HepG2 (cell line): ENCODE results near the gene ING5. TPM values are rescaled to one million over a fixed set of nuclear protein-coding genes. Genes with fewer than 3 reads are reported as not detected.

ENCODE experiments used
- ATAC-seq: fragments of 200-7000 bp; cut with Tn5 transposase; 3 replicates; pipeline ENCODE4 v1.9.1; 2020; ENCODE audit warnings: mild to moderate bottlenecking, moderate library complexity
- BruUV-seq: library from RNA; stranded (reverse); fragments of 400-500 nt; replicated peaks from 2 replicates; lab custom pipeline; 2021; lab: Mats Ljungman, UMichigan
- CTCF ChIA-PET: fragments of 300-600 bp; formaldehyde crosslinking; extraction: SDS; loops from one replicate; lab custom pipeline; 2021; ENCODE audit warnings: low total read pairs, inconsistent platforms, low intra/inter-chr PET ratio; lab: Yijun Ruan, JAX
- POLR2A ChIA-PET: fragments of 350-600 bp; sonication (Branson Sonifier 250); formaldehyde crosslinking; loops from one replicate; lab custom pipeline; 2020; ENCODE audit warnings: antibody characterized with exemption, inconsistent platforms; lab: Yijun Ruan, JAX
- DNase-seq: peaks from one replicate; pipeline ENCODE4 v3.0.0-alpha.2; 2015; ENCODE audit warnings: low spot score
- FAIRE-seq: peaks from 3 replicates; lab custom pipeline; 2011; peaks lifted over from hg19 to GRCh38; lab: Jason Lieb, UNC
- H2AFZ ChIP-seq: one replicate; pipeline ENCODE4 v1.6.1; 2011; ENCODE audit warnings: low read length, inconsistent platforms
- H3K27ac ChIP-seq: fragments of 300-600 bp; 3 replicates; pipeline ENCODE4 v1.8.0; 2011; ENCODE audit warnings: mixed run types, mild to moderate bottlenecking, mixed read lengths, low read length, inconsistent platforms; ENCODE audit not compliant: insufficient read depth; ENCODE audit errors: extremely low read length
- H3K27me3 ChIP-seq, 2 experiments: fragments of 200-600 bp in 1 of 2; 2 replicates in 1 of 2; 3 replicates in 1 of 2; pipeline versions ENCODE4 v1.6.0 to v1.8.0; 2011; ENCODE audit warnings: low read length in 2 of 2, mild to moderate bottlenecking in 2 of 2, moderate library complexity in 2 of 2, inconsistent platforms in 1 of 2; ENCODE audit not compliant: insufficient read depth in 2 of 2, control insufficient read depth in 1 of 2
- H3K36me3 ChIP-seq, 2 experiments: fragments of 200-600 bp in 1 of 2; replicated peaks in 1 of 2; 2 replicates in 1 of 2; 3 replicates in 1 of 2; pipeline versions ENCODE4 v1.5.1 to v1.8.0; 2011; ENCODE audit warnings: low read length in 2 of 2, inconsistent platforms in 1 of 2; ENCODE audit not compliant: insufficient read depth in 2 of 2, control insufficient read depth in 1 of 2
- H3K4me1 ChIP-seq: 2 replicates; pipeline ENCODE4 v1.5.1; 2012; ENCODE audit warnings: low read length, inconsistent platforms; ENCODE audit not compliant: insufficient read depth
- H3K4me2 ChIP-seq: 2 replicates; pipeline ENCODE4 v1.6.0; 2011; ENCODE audit warnings: low read depth, low read length, inconsistent platforms
- H3K4me3 ChIP-seq, 3 experiments: fragments of 200-600 bp in 1 of 3; sonication (generic), shearing (Covaris generic) in 1 of 3; replicated peaks in 1 of 3; 2 replicates each; pipeline ENCODE4 v1.5.1; 2011 to 2016; ENCODE audit warnings: low read length in 3 of 3, inconsistent platforms in 2 of 3, low read depth in 2 of 3, mild to moderate bottlenecking in 2 of 3, control low read depth in 1 of 3, mixed read lengths in 1 of 3; ENCODE audit not compliant: insufficient read depth in 1 of 3
- H3K79me2 ChIP-seq: one replicate; pipeline ENCODE4 v1.6.1; 2011; ENCODE audit warnings: low read length, inconsistent platforms; ENCODE audit not compliant: insufficient read depth
- H3K9ac ChIP-seq: 2 replicates; pipeline ENCODE4 v1.6.0; 2011; ENCODE audit warnings: mild to moderate bottlenecking, low read depth, low read length, inconsistent platforms; ENCODE audit not compliant: insufficient read depth
- H3K9me3 ChIP-seq: 2 replicates; pipeline ENCODE4 v1.5.1; 2012; ENCODE audit warnings: mild to moderate bottlenecking, low read length
- H4K20me1 ChIP-seq: 2 replicates; pipeline ENCODE4 v1.6.0; 2011; ENCODE audit warnings: inconsistent platforms, mild to moderate bottlenecking, low read length, moderate library complexity; ENCODE audit not compliant: insufficient read depth
- ARID2 ChIP-seq: sonication (generic); formaldehyde crosslinking; IDR thresholded peaks from 2 replicates; pipeline ENCODE4 v1.8.1; 2022; ENCODE audit warnings: mild to moderate bottlenecking, missing genetic modification reagents, borderline replicate concordance
- CTCF ChIP-seq: sonication (generic); formaldehyde crosslinking; IDR thresholded peaks from 2 replicates; pipeline ENCODE4 v1.5.0; 2020; ENCODE audit warnings: mild to moderate bottlenecking, missing genetic modification reagents, moderate library complexity
- HDAC2 ChIP-seq: sonication (generic); formaldehyde crosslinking; IDR thresholded peaks from 2 replicates; pipeline ENCODE4 v1.4.0; 2020; ENCODE audit warnings: missing genetic modification reagents
- HINFP ChIP-seq: sonication (generic); formaldehyde crosslinking; IDR thresholded peaks from 2 replicates; pipeline ENCODE4 v1.4.0; 2020; ENCODE audit warnings: low read depth, mild to moderate bottlenecking, missing genetic modification reagents
- NCOA5 ChIP-seq: sonication (generic); formaldehyde crosslinking; IDR thresholded peaks from 2 replicates; pipeline ENCODE4 v1.4.0; 2020; ENCODE audit warnings: missing genetic modification reagents
- ONECUT2 ChIP-seq: sonication (generic); formaldehyde crosslinking; IDR thresholded peaks from 2 replicates; pipeline ENCODE4 v1.4.0; 2020; ENCODE audit warnings: missing genetic modification reagents
- SNRNP70 ChIP-seq: fragments of 200-400 bp; formaldehyde crosslinking; IDR thresholded peaks from 2 replicates; pipeline ENCODE4 v1.6.1; 2017; ENCODE audit warnings: mild to moderate bottlenecking, low read depth, low read length, moderate library complexity
- TFDP1 ChIP-seq: IDR thresholded peaks from 2 replicates; pipeline ENCODE4 v1.6.1; 2016; ENCODE audit warnings: missing compliant biosample characterization, missing genetic modification reagents, borderline replicate concordance
- ZNF3 ChIP-seq: IDR thresholded peaks from 2 replicates; pipeline ENCODE4 v1.7.0; 2017; ENCODE audit warnings: inconsistent platforms
- ZNF343 ChIP-seq: sonication (generic); formaldehyde crosslinking; IDR thresholded peaks from 2 replicates; pipeline ENCODE4 v1.4.0; 2020; ENCODE audit warnings: mild to moderate bottlenecking, missing genetic modification reagents
- ZNF761 ChIP-seq: sonication (generic); formaldehyde crosslinking; conservative IDR thresholded peaks from 2 replicates; pipeline ENCODE4 v1.4.0; 2020; ENCODE audit warnings: mild to moderate bottlenecking, missing genetic modification reagents
- ZSCAN12 ChIP-seq: sonication (generic); formaldehyde crosslinking; IDR thresholded peaks from 2 replicates; pipeline ENCODE4 v1.9.0; 2021; ENCODE audit warnings: mild to moderate bottlenecking, missing genetic modification reagents
- ZSCAN29 ChIP-seq: sonication (generic); formaldehyde crosslinking; conservative IDR thresholded peaks from 2 replicates; pipeline ENCODE4 v1.4.0; 2020; ENCODE audit warnings: mild to moderate bottlenecking, missing genetic modification reagents
- WGBS: methylation state at CpG from one replicate; pipeline ENCODE4 v1.1.6; 2017; ENCODE audit warnings: low lambda C conversion rate; 5-methylcytosine and 5-hydroxymethylcytosine counted together
- in situ Hi-C: cut with HindIII; loops from 2 replicates; pipeline ENCODE4 v1.10.0; 2017; ENCODE audit warnings: low pct_unique_long_range_greater_than_20kb; ENCODE audit not compliant: extremely low pct_ligation_motif_present
- intact Hi-C: fragments of 100-400 bp; cut with micrococcal nuclease; formaldehyde crosslinking; loops from one replicate; pipeline ENCODE4 v1.10.0; 2022; ENCODE audit not compliant: unreplicated experiment
- polyA plus RNA-seq, 8 experiments: library from polyadenylated mRNA; depleted of rRNA in 3 of 8; stranded (reverse) in 7 of 8; unstranded in 1 of 8; fragments of >200 nt; fragmentation: Illumina TruSeq in 4 of 8; extraction: Trizol in 4 of 8; gene quantifications; 2 replicates each; pipeline versions ENCODE4 v1.2.1 to v1.2.3, GENCODE V29; 2011 to 2016; ENCODE audit warnings: low read depth in 4 of 8, missing spikeins in 1 of 8, mixed read lengths in 1 of 8; ENCODE audit not compliant: insufficient read depth in 1 of 8
- total RNA-seq, 5 experiments: library from RNA; depleted of rRNA; stranded (reverse); fragments of >200 nt; fragmentation: Illumina TruSeq; extraction: Trizol; gene quantifications; 2 replicates each; pipeline ENCODE4 v1.2.3, GENCODE V29; 2016; ENCODE audit warnings: low read depth in 1 of 5
- TF ChIP-seq, protein P1 (sequence below): sonication (generic); formaldehyde crosslinking; conservative IDR thresholded peaks from 2 replicates; pipeline ENCODE4 v1.5.0; 2020; ENCODE audit warnings: missing genetic modification reagents

Gene ING5
- total and polyA plus RNA-seq, 2 of the 13 experiments (the other 11 are each of a cell fraction or from before 2014, with no cell fraction given), result 61.9 to 71.9 TPM

DNA sequence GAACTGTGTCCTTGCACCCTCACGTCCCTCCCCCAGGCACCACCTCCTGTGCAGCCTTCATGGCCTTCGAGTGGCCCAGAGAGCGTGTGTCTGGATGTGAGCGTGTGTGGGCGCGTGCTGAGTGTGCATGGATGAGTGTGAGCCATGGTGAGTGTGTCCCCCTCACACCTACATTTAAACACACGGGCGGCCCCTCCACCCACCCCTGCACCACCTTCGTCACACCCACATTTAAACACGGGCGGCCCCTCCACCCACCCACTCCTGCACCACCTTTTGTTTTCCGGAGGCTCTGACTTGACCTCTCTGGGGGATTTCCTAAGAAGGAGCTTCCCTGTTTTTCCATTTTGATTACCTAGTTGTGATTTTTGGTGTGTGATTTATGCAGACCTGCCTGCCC lies 33.0 kb upstream of the ING5 start (continued):
- TF ChIP-seq CTCF (CRISPR knock-in tag) (no peak), ARID2 (no peak), ZNF3 (CRISPR knock-in tag) (no peak), ZSCAN12 (no peak)

DNA sequence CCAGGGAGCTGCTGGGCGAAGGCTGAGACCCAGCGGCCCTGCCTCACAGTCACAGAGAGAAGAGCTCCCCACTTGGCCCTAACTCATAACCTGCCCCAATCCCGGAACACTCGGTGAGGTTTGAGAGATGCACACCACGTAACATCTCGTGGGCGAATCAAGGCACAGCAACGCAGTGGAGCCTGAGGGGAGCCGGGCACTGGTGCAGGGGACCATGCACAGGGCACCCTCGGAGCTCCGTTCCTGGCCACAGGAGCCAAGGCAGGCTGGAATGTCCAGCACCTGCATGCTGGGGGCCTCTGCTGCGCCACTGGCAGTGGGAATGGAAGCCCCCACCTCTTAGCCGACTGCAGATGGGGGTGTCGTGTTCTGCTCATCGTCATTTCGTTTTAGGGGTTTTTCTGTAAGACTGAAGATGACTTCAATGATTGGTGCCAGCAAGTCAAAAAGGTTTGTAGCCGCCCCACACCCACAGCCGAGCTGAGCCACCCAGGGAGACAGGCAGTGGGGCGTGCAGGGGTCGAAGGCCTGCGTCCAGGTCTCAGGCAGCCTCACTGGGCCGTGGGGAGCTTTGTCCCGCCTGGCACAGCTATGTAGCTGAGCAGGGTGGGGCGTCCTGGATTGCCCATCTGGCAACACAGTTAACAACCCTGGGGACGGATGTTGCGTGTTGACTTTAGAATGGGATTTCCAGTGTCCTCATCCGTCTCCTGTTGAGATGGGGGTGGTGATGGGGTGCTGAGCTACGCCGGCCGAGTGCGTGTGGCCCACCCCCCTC lies 31.3 kb upstream of the ING5 start:
- no TSS peak for BruUV-seq
- no peak overlapping the region for H3K4me3 ChIP-seq
- peaks cover 6% of the 10 kb centered on the region; the same call in 1 of the 2 replicates for H4K20me1 ChIP-seq
- FAIRE-seq (no peak), ATAC-seq (no peak), DNase-seq (no peak)
- H3K27me3 ChIP-seq, result no peaks in the 10 kb centered on the region
- H3K79me2 ChIP-seq, result no peaks in the 10 kb centered on the region
- no peak overlapping the region for H2AFZ ChIP-seq
- H3K9me3 ChIP-seq, result no peaks in the 10 kb centered on the region
- no peak overlapping the region for H3K9ac ChIP-seq
- in situ Hi-C loops (no loop called here), intact Hi-C loops (no loop called here)
- no peak overlapping the region for H3K27ac ChIP-seq
- H3K36me3 ChIP-seq, result peaks cover 39 to 72% of the 10 kb centered on the region in 2 experiments
- no peak overlapping the region for H3K4me2 ChIP-seq
- H3K4me1 ChIP-seq, result peaks cover 3% of the 10 kb centered on the region; the same call in 1 of the 2 replicates
- ChIA-PET POLR2A (interaction anchor here (1.3 kb wide), 1 partner anchor 16 kb away, joined by 8 read pairs; the partner anchor contains the start of gene DTYMK), CTCF (no interaction called here)
- 97% methylated on average over 29 of the region's 31 CpGs for WGBS
- TF ChIP-seq, protein P1, sequence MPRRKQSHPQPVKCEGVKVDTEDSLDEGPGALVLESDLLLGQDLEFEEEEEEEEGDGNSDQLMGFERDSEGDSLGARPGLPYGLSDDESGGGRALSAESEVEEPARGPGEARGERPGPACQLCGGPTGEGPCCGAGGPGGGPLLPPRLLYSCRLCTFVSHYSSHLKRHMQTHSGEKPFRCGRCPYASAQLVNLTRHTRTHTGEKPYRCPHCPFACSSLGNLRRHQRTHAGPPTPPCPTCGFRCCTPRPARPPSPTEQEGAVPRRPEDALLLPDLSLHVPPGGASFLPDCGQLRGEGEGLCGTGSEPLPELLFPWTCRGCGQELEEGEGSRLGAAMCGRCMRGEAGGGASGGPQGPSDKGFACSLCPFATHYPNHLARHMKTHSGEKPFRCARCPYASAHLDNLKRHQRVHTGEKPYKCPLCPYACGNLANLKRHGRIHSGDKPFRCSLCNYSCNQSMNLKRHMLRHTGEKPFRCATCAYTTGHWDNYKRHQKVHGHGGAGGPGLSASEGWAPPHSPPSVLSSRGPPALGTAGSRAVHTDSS (CRISPR knock-in tag), result no peak
- TF ChIP-seq SNRNP70 (no peak), TFDP1 (CRISPR knock-in tag) (no peak), HINFP (no peak), HDAC2 (CRISPR knock-in tag) (no peak), NCOA5 (CRISPR knock-in tag) (no peak), ONECUT2 (CRISPR knock-in tag) (no peak), ZSCAN29 (CRISPR knock-in tag) (no peak), ZNF343 (CRISPR knock-in tag) (no peak), ZNF761 (CRISPR knock-in tag) (no peak)
